GM12891 (cell line): ENCODE results near the gene CGAS.

Experiments
- PAX5 ChIP-seq: IDR thresholded peaks from 2 replicates; pipeline ENCODE4 v1.6.1; 2011; ENCODE audit warnings: low read length, moderate library complexity, mild to moderate bottlenecking; ENCODE audit not compliant: insufficient read depth, severe bottlenecking
- POLR2A ChIP-seq: IDR thresholded peaks from 2 replicates; pipeline ENCODE4 v1.6.1; 2011; ENCODE audit warnings: low read depth, low read length, control low read depth
- POLR2AphosphoS5 ChIP-seq: IDR thresholded peaks from 2 replicates; pipeline ENCODE4 v1.6.1; 2011; ENCODE audit warnings: low read depth, low read length, control low read depth
- POU2F2 ChIP-seq: IDR thresholded peaks from 2 replicates; pipeline ENCODE4 v1.6.1; 2011; ENCODE audit warnings: low read depth, mild to moderate bottlenecking, control low read depth, low read length, moderate library complexity
- SPI1 ChIP-seq: IDR thresholded peaks from 2 replicates; pipeline ENCODE4 v1.6.1; 2011; ENCODE audit warnings: low read depth, low read length, control low read depth
- TAF1 ChIP-seq: IDR thresholded peaks from 2 replicates; pipeline ENCODE4 v1.6.1; 2011; ENCODE audit warnings: low read depth, low read length, control low read depth

DNA sequence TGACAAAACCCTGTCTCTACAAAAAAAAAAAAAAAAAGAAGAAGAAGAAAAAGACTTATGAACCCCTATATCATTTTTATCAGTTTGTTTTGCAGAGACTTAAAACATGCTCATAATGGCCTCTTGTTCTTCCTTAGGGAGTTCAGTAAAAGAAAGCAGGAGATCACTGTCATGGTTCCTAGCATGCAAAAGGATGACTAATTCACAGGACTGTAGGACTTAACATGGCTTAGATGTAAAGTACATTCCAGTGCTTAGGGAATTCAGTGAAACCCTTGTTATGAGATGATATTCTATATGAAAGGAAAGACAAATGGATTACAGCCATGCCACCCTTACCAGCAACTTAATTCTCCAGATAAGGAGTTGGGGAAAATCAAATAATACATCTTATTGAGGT is 39.3 kb upstream of the CGAS start:
- no peak for TF ChIP-seq TAF1
- TF ChIP-seq POLR2A: no peak
- TF ChIP-seq POLR2AphosphoS5: no peak
- TF ChIP-seq SPI1: no peak
- TF ChIP-seq POU2F2: no peak
- no peak for TF ChIP-seq PAX5
